ENCODE results near the gene ARHGEF38.
"Not testable (repeated sequence)": the region's sequence is repeated elsewhere in the genome, so short reads cannot be mapped to it uniquely, and the experiment has no call there.

ARHGEF38 gene

GRCh38 chr4:105714932-105715331 is 162.5 kb downstream of the ARHGEF38 start:
- DNase-seq (ENCODE audit: low read depth): no peak

GRCh38 chr4:105715692-105716278 is 163.4 kb downstream of the ARHGEF38 start:
- peak; percentile 37 for DNase-seq (ENCODE audit: low read depth)

- DNase-seq (ENCODE audit: low read depth): no peak
Measured at GRCh38 chr4:105719204-105719603, 166.8 kb downstream of the ARHGEF38 start.

GRCh38 chr4:105725623-105726022 is 173.2 kb downstream of the ARHGEF38 start:
- no peak for DNase-seq (ENCODE audit: low read depth)

GRCh38 chr4:105729895-105730294 is 177.5 kb downstream of the ARHGEF38 start:
- not testable (repeated sequence) for DNase-seq (ENCODE audit: low read depth)

All from iris pigment epithelial cell (primary cell).